ENCODE results near the gene PF4V1. TPM values are rescaled to one million over a fixed set of nuclear protein-coding genes. Genes with fewer than 3 reads are reported as not detected.

The PF4V1 gene
- 2.7 TPM in 1 of 2 replicates, not detected in the other for total RNA-seq

GRCh38 chr4:73853246-73853704 lies at the start of gene PF4V1:
PF4V1 (plus strand) TSS chr4:73853296; CDS start chr4:73853363, 67 bp downstream.

DNA sequence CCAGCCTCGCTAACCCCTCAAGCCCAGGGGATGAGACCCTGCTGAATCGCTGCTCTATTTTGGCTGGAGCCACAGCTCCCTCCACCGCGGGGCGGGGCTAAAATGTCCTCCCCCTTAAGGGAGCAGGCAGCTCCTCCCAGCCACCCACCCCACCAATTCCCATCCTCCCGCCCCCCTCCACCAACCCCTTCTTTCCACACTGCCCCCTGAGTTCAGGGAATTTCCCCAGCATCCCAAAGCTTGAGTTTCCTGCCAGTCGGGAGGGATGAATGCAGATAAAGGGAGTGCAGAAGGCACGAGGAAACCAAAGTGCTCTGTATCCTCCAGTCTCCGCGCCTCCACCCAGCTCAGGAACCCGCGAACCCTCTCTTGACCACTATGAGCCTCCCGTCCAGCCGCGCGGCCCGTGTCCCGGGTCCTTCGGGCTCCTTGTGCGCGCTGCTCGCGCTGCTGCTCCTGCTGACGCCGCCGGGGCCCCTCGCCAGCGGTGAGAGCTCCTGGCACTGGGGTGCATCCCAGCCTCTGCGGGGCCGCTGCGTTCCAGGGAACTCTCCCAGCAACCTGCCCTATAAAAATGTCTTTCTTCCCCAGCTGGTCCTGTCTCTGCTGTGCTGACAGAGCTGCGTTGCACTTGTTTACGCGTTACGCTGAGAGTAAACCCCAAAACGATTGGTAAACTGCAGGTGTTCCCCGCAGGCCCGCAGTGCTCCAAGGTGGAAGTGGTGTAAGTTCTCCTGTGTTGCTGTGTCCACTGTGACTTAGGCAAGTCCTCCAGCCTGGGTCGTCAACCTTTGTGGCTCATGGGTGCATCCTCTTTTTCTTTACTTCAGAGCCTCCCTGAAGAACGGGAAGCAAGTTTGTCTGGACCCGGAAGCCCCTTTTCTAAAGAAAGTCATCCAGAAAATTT lies 16.5 kb upstream of the PF4V1 start, which contains the start of gene CXCL6:
Gene CXCL6, plus strand, starts transcription at position 306 of the 907 bp plus-strand sequence. Its CDS starts 73 bp downstream, at position 379.

DNA sequence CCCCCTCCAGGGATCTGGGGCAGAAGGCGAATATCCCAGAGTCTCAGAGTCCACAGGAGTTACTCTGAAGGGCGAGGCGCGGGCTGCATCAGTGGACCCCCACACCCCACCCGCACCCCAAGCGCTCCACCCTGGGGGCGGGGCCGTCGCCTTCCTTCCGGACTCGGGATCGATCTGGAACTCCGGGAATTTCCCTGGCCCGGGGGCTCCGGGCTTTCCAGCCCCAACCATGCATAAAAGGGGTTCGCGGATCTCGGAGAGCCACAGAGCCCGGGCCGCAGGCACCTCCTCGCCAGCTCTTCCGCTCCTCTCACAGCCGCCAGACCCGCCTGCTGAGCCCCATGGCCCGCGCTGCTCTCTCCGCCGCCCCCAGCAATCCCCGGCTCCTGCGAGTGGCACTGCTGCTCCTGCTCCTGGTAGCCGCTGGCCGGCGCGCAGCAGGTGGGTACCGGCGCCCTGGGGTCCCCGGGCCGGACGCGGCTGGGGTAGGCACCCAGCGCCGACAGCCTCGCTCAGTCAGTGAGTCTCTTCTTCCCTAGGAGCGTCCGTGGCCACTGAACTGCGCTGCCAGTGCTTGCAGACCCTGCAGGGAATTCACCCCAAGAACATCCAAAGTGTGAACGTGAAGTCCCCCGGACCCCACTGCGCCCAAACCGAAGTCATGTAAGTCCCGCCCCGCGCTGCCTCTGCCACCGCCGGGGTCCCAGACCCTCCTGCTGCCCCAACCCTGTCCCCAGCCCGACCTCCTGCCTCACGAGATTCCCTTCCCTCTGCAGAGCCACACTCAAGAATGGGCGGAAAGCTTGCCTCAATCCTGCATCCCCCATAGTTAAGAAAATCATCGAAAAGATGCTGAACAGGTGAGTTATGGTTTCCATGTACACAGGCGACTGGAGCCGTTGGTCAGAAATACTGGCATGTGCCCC lies 16.3 kb downstream of the PF4V1 start, which contains the start of gene CXCL1:
Gene CXCL1, plus strand, starts transcription at position 264 of the 926 bp plus-strand sequence. Its CDS starts 78 bp downstream, at position 342.

Other genes with a start within 250 kb of the PF4V1 start
- gene RASSF6, start 232.9 kb upstream of the PF4V1 start, total RNA-seq, result 3.9 and 7.9 TPM in 2 replicates
- gene CXCL8, start 112.7 kb upstream of the PF4V1 start, total RNA-seq, result 3.2 and 412 TPM in 2 replicates
- gene CXCL6, start 16.6 kb upstream of the PF4V1 start, total RNA-seq, result 0.21 and 30.8 TPM in 2 replicates
- gene CXCL1, start 16.1 kb downstream of the PF4V1 start, total RNA-seq, result 2.6 and 92.1 TPM in 2 replicates
- gene PF4, start 128.7 kb downstream of the PF4V1 start, total RNA-seq, result not detected in 2 replicates
- 0.24 and 0.85 TPM in 2 replicates for gene PPBP, start 134.9 kb downstream of the PF4V1 start, total RNA-seq
- gene CXCL5, start 145.4 kb downstream of the PF4V1 start, total RNA-seq, result 0.64 and 38.3 TPM in 2 replicates
- 0.64 and 4.1 TPM in 2 replicates for gene CXCL3, start 185.4 kb downstream of the PF4V1 start, total RNA-seq
- 3.4 and 17.8 TPM in 2 replicates for gene CXCL2, start 245.9 kb downstream of the PF4V1 start, total RNA-seq

Measured in tracheal epithelial cell (primary cell).